GM12891 (cell line): ENCODE measurements around the gene FHIT.

ENCODE experiments used
- POLR2A ChIP-seq: IDR thresholded peaks from 2 replicates; pipeline ENCODE4 v1.6.1; 2011; ENCODE audit warnings: low read depth, low read length, control low read depth
- POLR2AphosphoS5 ChIP-seq: IDR thresholded peaks from 2 replicates; pipeline ENCODE4 v1.6.1; 2011; ENCODE audit warnings: low read depth, low read length, control low read depth
- POU2F2 ChIP-seq: IDR thresholded peaks from 2 replicates; pipeline ENCODE4 v1.6.1; 2011; ENCODE audit warnings: low read depth, mild to moderate bottlenecking, control low read depth, low read length, moderate library complexity
- SPI1 ChIP-seq: IDR thresholded peaks from 2 replicates; pipeline ENCODE4 v1.6.1; 2011; ENCODE audit warnings: low read depth, low read length, control low read depth
- TAF1 ChIP-seq: IDR thresholded peaks from 2 replicates; pipeline ENCODE4 v1.6.1; 2011; ENCODE audit warnings: low read depth, low read length, control low read depth

DNA sequence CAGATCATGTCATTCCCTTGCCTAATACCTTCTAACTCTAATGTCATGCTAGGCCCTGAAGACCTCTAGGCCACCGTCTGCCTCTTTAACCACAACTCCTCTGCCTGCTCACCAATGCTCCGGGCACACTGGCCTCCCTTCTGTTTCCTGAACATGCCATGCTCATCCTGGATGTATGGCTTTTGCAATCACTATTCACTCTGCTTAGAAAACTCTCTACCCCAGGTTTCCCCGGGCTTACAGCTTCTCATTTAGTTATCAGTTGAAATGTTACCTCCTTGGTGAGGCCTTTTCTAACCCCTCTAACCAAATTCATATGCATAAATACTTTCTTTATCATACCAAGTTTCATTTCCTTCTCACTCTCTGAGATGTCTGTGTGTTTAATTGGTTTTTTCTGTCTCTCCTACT lies 1473.6 kb downstream of the FHIT start:
- TF ChIP-seq TAF1 = no peak
- no peak for TF ChIP-seq POLR2AphosphoS5
- TF ChIP-seq POLR2A = no peak
- TF ChIP-seq POU2F2 = no peak
- peak; percentile 46; the same call in 1 of the 2 replicates for TF ChIP-seq SPI1
